CD4-positive, alpha-beta T cell treated with Interleukin-1 beta for 1 hour (primary cell): ENCODE measurements around the gene FSHB.
"Not testable (repeated sequence)": the region's sequence is repeated elsewhere in the genome, so short reads cannot be mapped to it uniquely, and the experiment has no call there.

Experiments
- DNase-seq, 2 donors: peaks; one replicate each; pipeline ENCODE4 v3.0.0-alpha.2; 2020 to 2022

FSHB gene

DNA sequence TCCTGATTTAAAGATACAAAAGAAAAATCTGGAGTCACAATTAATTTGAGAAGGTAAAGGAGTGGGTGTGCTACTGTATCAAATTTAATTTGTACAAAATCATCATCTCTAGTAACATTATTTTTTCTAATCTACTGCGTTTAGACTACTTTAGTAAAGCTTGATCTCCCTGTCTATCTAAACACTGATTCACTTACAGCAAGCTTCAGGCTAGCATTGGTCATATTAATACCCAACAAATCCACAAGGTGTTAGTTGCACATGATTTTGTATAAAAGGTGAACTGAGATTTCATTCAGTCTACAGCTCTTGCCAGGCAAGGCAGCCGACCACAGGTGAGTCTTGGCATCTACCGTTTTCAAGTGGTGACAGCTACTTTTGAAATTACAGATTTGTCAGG, at the start of gene FSHB:
Gene FSHB, plus strand, starts transcription at position 301 of the 400 bp plus-strand sequence. CDS start 889 bp downstream, outside the sequence.
- DNase-seq: no peak

DNA sequence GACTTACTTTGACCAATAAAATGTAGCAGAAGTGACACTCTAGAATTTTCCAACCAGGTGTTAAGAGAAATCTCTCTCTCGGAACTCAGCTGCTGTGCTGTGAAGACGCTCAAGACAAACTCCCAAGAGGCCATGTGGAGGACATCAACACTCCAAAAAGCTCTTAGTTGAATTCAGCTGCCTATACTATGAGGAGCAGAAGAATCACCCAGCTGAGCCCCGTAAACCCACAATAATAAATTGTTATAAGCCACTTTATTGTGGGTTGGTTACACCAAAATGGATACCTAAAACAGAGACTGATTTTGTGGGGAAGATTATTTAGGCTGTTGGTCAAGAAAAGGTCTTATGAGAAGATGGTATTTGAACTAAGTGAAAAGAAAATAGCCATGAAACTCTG, 44.1 kb upstream of the FSHB start:
- DNase-seq: no peak

GRCh38 chr11:30192620-30193019, 38.2 kb upstream of the FSHB start:
- no peak for DNase-seq

GRCh38 chr11:30196400-30197206, 34.2 kb upstream of the FSHB start:
- DNase-seq: peak; percentile 10 to 19

DNA sequence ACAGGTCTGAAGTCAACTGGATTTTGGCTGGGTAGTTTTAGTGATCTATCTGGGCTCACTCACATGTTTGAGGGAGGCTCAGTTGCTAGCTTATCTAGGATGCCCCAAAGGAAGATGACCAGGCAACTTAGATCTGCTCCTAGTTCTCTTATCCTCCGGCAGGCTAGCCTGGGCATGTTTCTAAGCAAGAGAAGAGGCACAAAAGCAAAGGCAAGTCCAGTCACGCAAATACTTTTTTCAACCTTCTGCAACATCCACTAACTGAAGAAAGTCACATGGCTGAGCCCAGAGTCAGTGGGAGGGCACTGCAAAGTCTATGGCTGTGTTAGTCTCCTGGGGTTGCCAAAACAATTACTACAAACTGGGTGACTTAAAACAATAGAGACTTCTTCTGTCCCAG, 32.9 kb upstream of the FSHB start:
- DNase-seq: no peak

DNA sequence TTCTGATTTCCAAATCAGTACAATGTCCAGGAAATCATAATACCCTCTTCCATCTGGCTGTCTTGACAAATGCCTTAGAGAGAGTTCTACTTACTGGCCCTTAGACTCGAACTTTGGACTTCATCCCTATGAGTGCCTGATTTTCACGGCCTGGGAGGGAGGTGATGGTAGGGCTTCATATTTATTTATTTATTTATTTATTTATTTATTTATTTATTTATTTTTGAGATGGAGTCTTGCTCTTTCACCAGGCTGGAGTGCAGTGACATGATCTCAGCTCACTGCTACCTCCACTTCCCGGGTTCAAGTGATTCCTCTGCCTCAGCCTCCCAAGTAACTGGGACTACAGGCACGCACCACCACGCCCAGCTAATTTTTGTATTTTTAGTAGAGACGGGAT, 27.8 kb upstream of the FSHB start:
- not testable (repeated sequence) for DNase-seq

DNA sequence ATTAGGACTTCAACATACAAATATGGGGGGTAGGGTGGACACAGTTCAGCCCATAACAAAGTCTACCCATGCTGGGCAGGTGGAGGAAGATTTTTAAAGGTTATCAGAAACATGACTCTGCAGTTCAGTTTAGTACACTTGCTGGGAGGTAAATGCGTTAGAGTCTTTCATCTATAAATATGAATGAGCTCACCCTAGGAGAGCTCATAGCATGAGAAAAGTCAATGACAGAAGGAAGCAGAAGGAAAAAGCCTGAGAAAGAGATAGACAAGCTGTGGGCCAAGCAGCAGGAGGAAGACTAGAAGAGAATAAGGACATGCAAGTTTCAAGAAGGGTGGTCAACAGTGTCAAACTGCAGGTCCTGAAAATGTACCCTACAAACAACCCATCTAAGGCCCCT, 27.0 kb upstream of the FSHB start:
- DNase-seq: no peak

DNA sequence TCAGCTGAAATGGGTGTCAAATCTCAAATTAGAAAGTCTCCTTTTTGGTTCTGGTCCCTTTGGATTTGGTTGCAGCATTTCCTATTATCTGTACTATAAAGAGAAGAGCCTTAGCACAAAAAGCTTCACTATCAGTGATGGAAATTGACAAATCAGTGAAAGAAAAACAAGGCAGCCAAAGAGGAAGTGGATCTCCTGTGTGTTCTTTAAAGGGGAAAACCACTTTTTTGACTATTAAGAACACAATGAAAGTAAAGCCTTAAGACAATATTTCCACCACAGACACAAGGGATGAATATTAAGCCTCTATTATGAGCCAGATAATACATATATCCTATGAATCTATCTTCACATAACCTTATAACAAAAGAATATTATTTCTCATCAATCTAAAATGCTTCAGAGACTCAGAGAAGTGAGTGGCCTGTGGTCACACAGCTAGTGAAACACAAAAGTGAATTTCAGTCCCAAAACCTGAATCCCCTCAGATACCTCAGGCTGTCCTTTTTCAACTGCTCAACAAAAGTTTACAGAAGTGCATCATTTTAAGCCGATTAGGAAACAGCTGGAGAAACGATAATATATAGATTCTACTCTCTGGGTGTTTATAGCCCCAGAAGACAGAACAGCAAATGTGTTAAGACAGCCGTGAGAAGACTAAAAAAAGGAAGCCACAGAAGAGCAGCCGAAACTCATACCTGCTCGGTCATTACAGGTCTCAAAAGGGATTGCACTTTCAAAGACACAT, 24.4 kb upstream of the FSHB start:
- no peak for DNase-seq

GRCh38 chr11:30210357-30210756, 20.5 kb upstream of the FSHB start:
- no peak for DNase-seq

GRCh38 chr11:30216534-30216933, 14.3 kb upstream of the FSHB start:
- DNase-seq: no peak

DNA sequence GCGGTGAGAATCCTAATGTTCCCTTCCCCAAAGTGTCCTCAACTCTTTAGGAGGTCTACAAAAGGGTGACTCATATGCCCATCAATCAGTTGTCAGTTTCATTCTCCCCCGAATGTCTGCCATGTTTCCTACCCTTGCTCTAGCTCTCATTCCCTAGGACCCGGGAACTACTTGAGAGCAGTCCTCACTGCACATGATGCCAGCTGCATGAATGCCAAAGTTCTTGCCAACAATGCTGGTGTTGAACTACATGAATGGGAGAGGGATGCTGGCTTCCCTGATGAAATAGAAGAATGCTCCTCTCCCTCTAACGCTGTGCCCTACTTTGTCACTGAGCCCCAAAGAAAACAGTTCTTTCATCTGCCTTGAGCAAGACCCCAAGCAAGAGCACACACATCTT, 12.5 kb upstream of the FSHB start:
- DNase-seq: no peak

DNA sequence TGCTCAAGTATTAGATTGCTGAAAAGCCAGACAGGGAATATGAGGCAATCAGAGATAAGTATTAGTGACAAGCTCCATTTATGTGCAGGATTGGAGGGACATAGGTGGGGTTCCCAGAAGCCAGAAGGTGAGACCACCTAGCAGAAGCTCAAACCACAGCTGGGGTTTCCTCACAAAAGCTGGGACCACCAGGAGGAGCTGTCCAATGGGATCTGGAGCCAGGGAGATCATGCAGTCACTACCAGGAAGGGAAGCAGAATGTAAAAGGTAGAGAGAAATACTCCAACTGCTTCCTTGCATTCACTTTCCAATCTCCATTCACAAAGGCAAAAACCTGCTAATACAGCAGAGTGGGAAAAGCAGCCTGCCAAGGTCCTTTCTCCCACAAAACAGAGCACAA, 5.2 kb upstream of the FSHB start:
- no peak for DNase-seq

GRCh38 chr11:30228323-30228884, 2.4 kb upstream of the FSHB start:
- no peak for DNase-seq

- no peak for DNase-seq
Measured at GRCh38 chr11:30239025-30239424, 8.2 kb downstream of the FSHB start.

DNA sequence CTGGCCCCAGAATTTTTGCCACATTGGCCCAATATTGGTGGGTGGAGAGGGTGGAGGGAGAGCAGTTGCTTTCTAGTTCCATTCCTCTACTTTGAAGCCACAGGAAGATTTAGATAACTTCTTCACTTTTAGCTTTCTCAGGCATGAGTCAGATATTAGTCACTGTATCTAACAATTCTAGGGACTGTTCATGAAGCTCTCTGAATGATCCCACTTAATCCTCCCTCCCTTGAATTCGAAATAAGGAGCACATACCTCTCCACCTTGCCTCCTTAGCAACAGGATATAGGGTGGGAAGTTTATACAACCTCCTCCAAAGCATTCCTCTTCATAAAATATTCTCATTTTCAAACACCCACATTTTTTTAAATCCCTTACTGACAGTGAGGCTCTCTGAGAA, 13.5 kb downstream of the FSHB start:
- DNase-seq: no peak

DNA sequence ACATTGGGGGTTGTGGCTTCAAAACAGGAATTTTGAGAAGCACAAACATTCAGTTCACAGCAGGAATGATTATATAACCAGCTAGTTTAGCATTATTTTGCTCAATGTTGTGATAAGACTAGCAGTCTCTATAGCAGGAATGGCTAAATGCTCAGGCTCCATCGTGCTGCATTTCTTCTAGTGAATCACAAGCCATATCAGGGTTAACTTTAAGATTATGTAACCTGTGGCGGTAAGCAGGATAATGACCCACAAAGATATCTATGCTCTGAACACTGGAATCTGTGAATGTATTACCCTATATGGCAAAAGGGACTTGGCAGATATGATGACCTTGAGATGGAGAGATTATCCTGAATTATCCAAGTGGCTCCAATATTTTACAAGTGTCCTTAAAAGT, 14.8 kb downstream of the FSHB start:
- DNase-seq: no peak

DNA sequence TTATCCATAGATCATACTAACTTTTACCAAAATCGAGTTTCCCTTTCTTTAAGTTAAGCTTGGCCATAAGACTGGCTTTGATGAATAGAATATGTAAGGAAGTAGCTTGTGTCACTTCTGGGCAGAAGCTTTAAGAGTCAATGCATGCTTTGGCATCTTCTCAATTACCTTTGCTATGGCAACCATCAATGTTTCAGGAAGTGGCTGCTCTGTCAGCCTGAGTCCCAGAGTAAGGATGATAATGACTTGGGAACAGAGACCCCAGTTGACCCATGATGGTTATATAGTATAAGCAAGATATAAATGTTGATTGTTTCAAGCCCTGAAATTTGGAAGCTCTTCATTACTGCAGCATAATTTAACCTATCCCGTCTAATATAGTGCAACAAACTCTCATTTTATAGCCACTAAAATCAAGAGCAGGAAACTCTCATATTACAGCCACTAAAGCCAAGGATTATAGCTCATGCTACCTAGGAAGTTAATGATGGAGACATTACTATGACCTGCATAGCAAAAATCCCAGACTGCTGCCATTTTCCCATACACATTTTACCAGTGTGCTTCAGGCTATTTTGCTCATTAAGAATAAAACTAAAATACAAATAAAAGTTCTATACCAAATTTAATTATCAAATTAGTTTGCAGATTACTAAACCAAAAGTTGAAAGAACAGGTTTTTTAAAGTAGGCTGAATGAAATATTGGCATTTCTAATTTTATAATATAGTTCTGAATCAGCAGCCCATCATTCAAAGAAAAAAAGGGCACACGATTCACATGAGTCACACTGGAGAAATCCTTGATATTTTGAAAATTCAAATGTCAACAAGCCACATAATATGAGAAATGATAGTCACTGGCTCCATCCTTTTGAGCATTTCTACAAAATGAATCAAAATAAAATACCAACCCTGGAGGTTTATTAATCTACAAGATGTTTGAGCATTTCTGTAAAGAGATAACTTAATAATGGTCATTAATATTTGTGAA, 23.8 kb downstream of the FSHB start:
- no peak for DNase-seq

DNA sequence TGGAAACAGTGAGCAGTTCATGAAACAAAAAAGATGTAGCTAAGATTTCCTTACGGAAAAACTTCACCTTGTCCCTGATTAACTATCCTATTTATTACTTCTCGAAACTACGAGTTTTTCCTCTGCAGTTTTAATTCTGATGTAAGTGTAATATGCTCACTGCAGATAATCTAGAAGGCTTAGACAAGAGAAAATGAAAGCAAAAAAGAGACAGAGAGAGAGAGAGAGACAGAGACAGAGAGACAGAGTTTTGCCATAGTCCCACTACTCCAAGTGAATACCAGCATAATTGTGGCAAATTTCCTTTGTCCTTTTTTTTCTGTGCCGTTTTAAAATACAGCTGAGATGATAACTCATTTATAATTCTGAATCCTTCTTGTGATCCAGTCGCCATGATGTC, 24.8 kb downstream of the FSHB start:
- DNase-seq: no peak

- no peak for DNase-seq
Measured at GRCh38 chr11:30257058-30257457, 26.2 kb downstream of the FSHB start.

DNA sequence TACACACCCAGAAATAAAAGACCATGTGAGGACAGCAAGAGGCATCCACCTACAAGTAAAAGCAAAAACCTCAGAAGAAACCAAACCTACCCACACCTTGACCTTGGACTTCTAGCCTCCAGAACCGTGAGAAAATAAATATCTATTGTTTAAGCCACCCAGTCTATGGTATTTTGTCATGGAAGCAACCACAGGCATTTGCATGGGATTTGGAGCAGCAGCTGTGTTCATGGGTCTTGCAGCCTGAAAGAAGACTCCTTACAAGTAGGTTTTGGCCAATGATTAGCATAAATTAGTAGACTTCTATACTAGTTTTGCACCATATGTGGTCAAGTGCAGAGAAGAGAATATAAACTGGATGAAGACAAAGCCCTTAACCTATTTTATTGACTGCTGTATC, 27.9 kb downstream of the FSHB start:
- no peak for DNase-seq

DNA sequence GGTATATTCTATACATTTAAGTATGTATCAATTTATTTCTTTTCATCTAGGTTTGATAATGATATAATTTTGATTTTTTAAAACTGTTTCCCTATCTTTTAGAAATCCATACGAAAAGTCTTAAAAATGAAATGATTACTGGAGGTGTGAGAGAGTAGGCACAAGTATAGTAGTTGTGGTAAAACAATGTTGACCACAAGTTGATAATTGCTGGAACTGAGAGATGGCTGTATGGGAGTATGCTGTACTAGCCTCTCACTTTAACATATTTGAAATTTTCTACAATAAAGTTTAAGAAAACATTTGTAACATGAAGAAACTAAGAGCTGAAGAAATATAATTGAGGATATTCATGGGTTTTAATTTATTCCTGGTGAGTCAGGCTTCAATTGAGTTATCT, 30.0 kb downstream of the FSHB start:
- DNase-seq: no peak

GRCh38 chr11:30261821-30262220, 31.0 kb downstream of the FSHB start:
- DNase-seq: no peak

- DNase-seq: not testable (repeated sequence)
Measured at GRCh38 chr11:30268638-30269037, 37.8 kb downstream of the FSHB start.
